Measurements from ENCODE around the gene SGSM2.

SGSM2 gene

GRCh38 chr17:2369551-2370210, 32.4 kb downstream of the SGSM2 start:
- no peak for DNase-seq (ENCODE audit: low read depth)

GRCh38 chr17:2370211-2370589, 32.9 kb downstream of the SGSM2 start:
- DNase-seq (ENCODE audit: low read depth): no peak

GRCh38 chr17:2371183-2372130, 34.2 kb downstream of the SGSM2 start:
- DNase-seq (ENCODE audit: low read depth): no peak

- DNase-seq (ENCODE audit: low read depth): no peak
These were observed 34.9 kb downstream of the SGSM2 start for GRCh38 chr17:2372180-2372579.

GRCh38 chr17:2372681-2373080, 35.4 kb downstream of the SGSM2 start:
- DNase-seq (ENCODE audit: low read depth): no peak

GRCh38 chr17:2373179-2373578, 35.9 kb downstream of the SGSM2 start:
- no peak for DNase-seq (ENCODE audit: low read depth)

GRCh38 chr17:2374549-2375285, 37.4 kb downstream of the SGSM2 start:
- DNase-seq (ENCODE audit: low read depth): no peak

- no peak for DNase-seq (ENCODE audit: low read depth)
These were observed 38.1 kb downstream of the SGSM2 start for GRCh38 chr17:2375406-2375805.

GRCh38 chr17:2376107-2376506, 38.8 kb downstream of the SGSM2 start:
- DNase-seq (ENCODE audit: low read depth): no peak

- no peak for DNase-seq (ENCODE audit: low read depth)
These were observed 40.4 kb downstream of the SGSM2 start for GRCh38 chr17:2377659-2378058.

- no peak for DNase-seq (ENCODE audit: low read depth)
These were observed 41.6 kb downstream of the SGSM2 start for GRCh38 chr17:2378905-2379304.

- no peak for DNase-seq (ENCODE audit: low read depth)
These were observed 42.4 kb downstream of the SGSM2 start for GRCh38 chr17:2379489-2380225.

- no peak for DNase-seq (ENCODE audit: low read depth)
These were observed 43.1 kb downstream of the SGSM2 start for GRCh38 chr17:2380226-2380922.

GRCh38 chr17:2380950-2381649, 43.8 kb downstream of the SGSM2 start:
- no peak for DNase-seq (ENCODE audit: low read depth)

GRCh38 chr17:2383628-2384167, 46.4 kb downstream of the SGSM2 start:
- no peak for DNase-seq (ENCODE audit: low read depth)

- DNase-seq (ENCODE audit: low read depth): no peak
These were observed 47.3 kb downstream of the SGSM2 start for GRCh38 chr17:2384439-2385127.

- DNase-seq (ENCODE audit: low read depth): no peak
These were observed 48.2 kb downstream of the SGSM2 start for GRCh38 chr17:2385240-2386210.

GRCh38 chr17:2386400-2387085, 49.2 kb downstream of the SGSM2 start:
- no peak for DNase-seq (ENCODE audit: low read depth)
